Measurements from ENCODE around the gene LHFPL4. TPM values are rescaled to one million over a fixed set of nuclear protein-coding genes. Genes with fewer than 3 reads are reported as not detected.
"Not testable (repeated sequence)": the region's sequence is repeated elsewhere in the genome, so short reads cannot be mapped to it uniquely, and the experiment has no call there.

The LHFPL4 gene
- total RNA-seq, 1 donor from 2014 or later: not detected

DNA sequence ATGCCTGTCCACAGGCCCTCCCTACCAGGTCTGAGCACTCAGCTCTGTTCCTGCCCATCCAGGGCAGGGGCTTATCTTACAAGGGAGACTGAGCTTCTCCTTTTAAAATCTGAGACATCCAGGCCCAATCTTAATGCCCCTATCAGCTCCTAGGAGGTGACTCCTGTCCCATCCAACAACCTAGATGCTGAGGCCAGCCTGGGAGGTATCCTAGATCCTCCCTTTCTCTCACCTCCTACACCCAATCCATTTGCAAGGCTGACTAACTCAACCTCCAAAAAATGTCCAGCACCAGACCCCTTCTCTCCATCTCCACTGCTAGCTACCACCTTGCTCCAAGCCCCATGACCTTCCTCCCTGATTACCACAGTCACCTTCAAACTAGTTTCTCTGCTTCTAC, 17.4 kb downstream of the LHFPL4 start:
- no peak for DNase-seq

DNA sequence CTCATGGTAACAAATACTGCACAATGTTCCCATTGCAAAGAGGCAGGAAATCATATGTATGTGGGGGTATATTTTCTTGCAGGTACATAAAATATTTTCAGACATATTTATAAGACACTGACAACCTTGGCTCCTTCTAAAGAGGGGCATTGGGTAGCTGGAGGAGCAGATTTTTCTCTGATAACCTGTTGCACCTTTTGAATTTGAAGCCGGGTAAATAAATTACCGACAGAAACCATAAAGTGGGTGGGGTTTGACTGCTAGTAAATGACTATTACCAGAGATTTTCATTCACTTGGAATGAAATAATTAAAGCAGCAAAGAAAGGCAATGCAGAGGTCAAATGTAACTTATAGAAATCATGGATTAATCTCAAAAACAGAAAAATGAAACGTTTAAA, 19.2 kb downstream of the LHFPL4 start:
- no peak for DNase-seq

GRCh38 chr3:9525078-9525477, 28.5 kb downstream of the LHFPL4 start:
- DNase-seq: no peak

DNA sequence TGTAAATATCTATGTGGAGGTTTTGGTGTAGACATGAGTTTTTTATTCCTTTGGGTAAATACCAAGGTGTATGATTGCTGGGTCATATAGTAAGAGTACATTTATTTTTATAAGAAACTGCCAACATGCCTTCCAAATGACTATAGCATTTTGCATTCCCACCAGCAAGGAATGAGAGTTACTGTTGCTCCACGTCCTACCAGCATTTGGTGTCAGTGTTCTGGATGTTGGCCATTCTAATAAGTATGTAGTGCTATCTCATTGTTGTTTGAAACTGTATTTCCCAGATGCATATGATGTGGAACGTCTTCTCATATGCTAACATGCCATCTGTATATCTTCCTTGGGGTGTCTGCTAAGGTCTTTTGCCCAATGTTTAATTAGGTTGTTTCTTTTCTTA, 38.7 kb downstream of the LHFPL4 start:
- no peak for DNase-seq

DNA sequence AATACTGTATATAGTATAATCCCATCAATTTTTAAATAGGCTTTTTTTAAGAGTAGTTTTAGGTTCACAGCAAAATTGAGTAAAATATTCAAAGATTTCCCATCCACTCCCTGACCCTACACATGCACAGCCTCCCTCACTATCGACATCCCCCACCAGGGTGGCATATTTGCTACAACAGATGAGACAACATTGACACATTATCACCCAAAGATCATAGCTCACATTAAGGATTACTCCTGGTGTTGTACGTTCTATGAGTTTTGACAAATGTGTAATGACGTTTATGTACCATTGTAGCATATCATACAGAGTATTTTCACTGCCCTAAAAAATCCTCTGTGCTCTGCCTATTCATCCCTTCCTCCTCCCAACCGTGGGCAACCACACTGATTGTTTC, 39.3 kb downstream of the LHFPL4 start:
- no peak for DNase-seq

DNA sequence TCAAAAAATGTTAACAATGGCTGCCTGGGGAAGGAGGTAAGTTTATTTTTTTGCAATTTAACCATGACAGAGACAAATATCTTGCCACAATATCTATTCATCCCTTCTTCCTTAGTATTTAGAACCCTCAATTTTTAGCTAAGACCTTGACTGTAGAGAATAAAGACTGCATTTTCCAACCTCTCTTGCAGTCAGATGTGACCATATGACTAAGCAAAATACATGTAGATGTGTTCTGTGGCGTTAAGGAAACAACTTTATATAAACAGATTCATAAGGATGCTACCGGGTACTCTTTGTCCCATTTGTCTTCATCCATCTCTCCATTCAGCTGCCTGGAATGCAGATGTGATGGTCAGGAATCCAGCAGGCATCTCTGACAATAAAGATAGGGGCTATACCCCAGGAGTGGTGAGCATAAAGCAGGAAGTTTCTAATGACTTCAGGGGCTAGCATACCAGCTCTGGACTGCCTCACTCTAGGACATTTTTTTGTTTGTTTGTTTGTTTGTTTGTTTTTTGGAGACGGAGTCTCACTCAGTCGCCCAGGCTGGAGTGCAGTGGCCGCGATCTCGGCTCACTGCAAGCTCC, 41.1 kb downstream of the LHFPL4 start:
- DNase-seq: no peak

GRCh38 chr3:9508781-9509180, 44.8 kb downstream of the LHFPL4 start:
- no peak for DNase-seq

DNA sequence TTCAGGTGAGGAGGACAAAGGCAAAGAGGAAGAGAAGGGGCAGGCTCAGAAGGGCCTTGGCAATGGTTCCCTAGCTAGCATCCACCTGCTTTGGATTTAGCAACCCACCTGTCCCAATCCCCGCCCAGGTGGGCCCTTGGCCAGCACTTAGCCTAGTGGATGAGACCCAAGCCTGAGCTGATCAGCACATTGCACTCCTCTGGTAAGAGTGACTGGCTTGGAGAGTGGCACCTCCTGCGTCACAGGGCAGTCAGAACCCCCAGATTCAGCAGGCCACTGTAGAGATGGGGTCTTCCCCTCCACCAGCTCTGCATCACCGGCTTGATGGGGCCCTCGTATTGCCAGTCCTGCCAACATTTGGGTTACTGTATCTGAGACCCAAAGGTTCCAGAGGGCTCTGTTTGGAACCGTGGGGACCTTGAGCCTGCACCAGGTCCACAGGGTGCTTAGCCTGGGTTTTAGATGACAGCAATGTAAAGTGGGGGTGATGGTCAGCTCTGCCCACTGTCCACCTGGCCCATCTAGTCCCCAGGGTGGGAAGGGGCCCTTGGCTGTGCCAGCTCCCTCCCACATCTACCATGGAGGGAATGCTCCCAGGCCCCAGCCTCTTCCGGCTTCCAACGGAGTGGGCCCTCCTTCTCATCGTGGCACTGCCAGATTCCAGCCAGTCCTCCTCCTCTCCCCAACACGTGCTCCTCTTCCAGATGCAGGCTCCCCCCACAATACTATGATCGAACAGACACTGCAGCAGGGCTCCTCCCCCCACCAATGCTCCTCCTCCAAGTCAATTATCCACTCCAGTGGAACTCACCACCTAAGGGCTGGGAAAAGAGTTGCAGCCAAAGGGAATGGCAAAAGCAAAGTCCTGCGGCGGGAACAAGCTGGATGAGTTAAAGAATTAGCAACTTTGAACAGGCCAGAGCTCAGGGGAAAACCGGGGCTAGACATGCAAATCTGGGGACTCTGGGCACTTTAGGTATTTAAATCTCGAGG, 45.7 kb downstream of the LHFPL4 start:
- DNase-seq: no peak

DNA sequence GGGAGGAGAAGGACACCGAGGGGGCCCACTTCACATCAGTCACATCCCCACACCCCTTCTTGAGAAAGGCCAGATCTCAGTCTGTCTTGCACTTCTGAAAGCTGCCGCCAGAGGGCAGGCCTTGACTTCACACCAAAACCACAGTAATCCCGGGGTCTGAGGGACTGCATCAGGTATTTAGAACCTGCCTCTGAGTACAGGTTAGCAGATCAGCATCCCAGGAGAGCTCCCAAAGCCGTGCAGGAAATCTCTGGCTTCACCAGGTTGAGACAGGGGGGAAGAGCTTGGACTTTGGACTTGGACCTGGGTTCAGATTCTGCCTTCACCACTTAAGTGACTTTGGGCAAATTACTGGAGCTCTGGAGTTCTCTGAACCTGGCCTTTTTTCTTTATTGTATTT, 50.3 kb downstream of the LHFPL4 start:
- peak; percentile 80 for DNase-seq

GRCh38 chr3:9501226-9501625, 52.4 kb downstream of the LHFPL4 start:
- DNase-seq: no peak

GRCh38 chr3:9500108-9501050, 53.2 kb downstream of the LHFPL4 start:
- peak; percentile 48 for DNase-seq

DNA sequence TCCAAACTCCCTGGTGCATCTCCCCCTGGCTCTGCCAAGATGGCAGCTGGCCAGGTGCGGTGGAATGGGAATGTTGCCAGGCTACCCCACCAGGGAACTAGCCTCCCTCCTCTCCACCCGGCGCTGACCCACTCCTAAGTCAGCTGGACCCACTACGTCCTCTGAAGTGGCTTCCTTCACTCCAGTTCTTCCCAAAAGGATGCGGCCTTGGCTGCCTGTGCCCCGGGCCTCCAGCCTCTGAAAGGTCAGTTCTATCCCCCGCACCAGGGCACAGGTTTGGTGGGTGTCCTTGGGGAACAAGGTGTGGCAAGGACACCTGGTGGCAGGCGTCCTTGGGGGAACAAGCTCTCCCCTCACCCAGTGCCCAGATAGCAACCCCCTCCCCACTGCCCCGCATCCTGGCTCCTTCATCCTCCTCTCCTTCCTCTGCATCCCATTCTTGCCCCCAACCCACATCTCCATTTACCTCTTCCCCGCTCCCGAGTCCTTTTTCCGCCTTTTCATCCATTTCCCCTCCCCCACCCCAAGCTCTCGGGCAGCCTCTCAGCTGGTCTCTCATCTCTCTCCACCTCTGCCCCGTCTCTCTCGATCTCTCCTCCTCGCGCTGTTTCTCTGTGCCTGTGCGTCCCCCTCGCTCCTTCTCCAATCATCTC, 54.0 kb downstream of the LHFPL4 start:
- no peak for DNase-seq

- DNase-seq: no peak
Measured at GRCh38 chr3:9498781-9499180, 54.8 kb downstream of the LHFPL4 start.

DNA sequence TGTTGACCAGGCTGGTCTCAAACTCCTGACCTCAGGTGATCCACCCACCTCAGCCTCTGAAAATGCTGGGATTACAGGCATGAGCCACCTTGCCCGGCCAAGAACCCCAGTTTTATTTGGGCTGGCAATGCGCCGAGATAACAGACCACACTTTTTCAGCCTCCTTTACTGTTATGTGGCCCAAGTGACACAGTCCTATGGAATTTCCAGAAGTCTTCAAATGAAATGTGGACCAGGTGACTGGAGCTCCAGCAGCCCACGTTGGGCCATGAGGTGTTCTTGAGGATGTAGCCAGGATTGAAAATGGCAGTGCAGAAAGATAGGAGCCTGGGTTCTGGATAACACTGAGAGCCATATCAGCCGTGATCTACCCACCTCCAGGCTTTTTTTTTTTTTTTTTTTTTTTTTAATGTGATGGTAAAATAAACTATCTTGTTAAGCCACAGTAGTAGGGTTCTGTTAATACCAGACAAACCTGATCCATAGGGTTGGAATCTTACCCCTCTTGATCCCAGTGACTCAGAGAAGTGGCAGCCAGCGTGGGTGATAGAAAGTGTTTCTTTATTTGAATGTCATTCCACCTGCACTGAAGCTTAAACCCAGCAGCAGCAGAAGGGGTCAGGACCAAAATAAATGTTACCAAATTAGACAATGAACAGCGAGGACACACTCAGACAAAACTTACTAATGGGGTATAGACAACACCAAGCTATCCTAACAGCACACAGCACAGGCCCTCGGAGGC, 55.6 kb downstream of the LHFPL4 start:
- DNase-seq: no peak

DNA sequence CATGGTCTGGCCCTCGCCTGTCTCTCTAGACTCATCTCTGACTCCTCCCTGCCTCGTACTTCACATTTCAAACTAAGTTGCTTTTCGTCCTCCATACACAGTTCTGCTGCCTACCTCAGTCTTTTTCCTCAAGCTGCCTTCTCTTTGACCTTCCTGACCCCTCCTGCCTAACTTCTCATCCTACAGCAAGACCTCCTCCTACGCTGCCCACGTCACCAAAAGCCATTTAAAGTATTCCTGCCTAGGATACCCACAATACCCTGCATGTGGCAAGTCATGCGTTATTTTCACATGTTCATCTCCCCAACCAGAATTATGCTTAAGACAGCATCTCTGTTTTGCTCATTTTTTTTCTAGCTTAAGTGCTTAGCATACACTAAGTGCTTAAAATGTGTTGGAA, 56.7 kb downstream of the LHFPL4 start:
- no peak for DNase-seq

- not testable (repeated sequence) for DNase-seq
Measured at GRCh38 chr3:9494036-9494435, 59.6 kb downstream of the LHFPL4 start.

- DNase-seq: no peak
Measured at GRCh38 chr3:9491506-9491905, 62.1 kb downstream of the LHFPL4 start.

DNA sequence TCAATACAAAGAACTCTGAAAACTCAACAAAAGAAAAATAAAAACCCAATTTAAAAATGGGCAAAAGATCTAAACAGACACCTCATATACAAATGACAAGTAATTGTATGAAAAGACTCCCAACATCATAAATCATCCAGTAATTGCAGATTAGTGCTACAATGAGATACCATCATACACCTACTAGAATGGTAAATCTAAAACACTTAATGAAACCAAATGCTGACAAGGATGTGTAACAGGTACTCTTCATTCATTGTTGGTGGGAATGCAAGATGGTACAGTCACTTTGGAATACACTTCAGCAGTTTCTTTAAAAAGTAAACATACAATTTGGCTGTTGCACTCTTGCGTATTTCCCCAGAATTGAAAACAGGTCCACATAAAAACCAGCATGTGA, 68.4 kb downstream of the LHFPL4 start:
- DNase-seq: no peak

- no peak for DNase-seq
Measured at GRCh38 chr3:9480265-9480664, 73.4 kb downstream of the LHFPL4 start.

DNA sequence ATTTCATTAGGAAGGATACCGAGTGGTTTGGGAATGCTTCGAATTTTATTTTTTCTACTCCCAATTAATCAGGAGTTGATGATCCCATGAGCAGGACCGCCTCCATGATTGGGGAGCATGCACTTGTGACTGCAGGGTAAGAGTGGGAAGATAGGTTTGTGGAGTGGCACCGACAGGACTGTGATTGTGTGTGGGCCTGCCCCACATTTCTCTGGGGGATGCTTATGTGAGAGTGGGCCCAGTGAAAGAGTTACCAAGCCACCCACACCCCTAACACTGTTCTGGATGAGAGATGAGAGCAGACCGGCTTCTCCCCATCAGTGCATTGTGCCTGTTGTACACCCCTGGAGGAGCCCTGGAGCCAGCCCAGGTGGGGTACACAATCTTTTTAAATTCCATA, 76.7 kb downstream of the LHFPL4 start:
- DNase-seq: no peak

- no peak for DNase-seq
Measured at GRCh38 chr3:9474482-9474881, 79.1 kb downstream of the LHFPL4 start.
